GM23338 (cell line): ENCODE data around the gene TST. TPM values are rescaled to one million over a fixed set of nuclear protein-coding genes. Genes with fewer than 3 reads are reported as not detected.

Experiments
- ATAC-seq: fragments of 200-7000 bp; cut with Tn5 transposase; 3 replicates; pipeline ENCODE4 v1.9.1; 2020
- DNase-seq: peaks from one replicate; pipeline ENCODE4 v3.0.0-alpha.2; 2015; ENCODE audit warnings: low spot score
- H2AFZ ChIP-seq: fragments of 200-600 bp; sonication (generic); 2 replicates; pipeline ENCODE4 v1.8.0; 2016; ENCODE audit warnings: antibody characterized with exemption, mild to moderate bottlenecking, moderate library complexity
- H3F3A ChIP-seq: fragments of 200-600 bp; sonication (generic); replicated peaks from 2 replicates; pipeline ENCODE4 v1.8.0; 2017; ENCODE audit warnings: antibody characterized with exemption, mixed run types, low read depth
- H3K27ac ChIP-seq: fragments of 200-600 bp; sonication (generic); 2 replicates; pipeline ENCODE4 v1.6.1; 2016; ENCODE audit warnings: low read depth
- H3K27me3 ChIP-seq: fragments of 200-600 bp; sonication (generic); 2 replicates; pipeline ENCODE4 v1.8.0; 2016; ENCODE audit warnings: mild to moderate bottlenecking, mixed run types, moderate library complexity; ENCODE audit not compliant: insufficient read depth
- H3K36me3 ChIP-seq: fragments of 200-600 bp; sonication (generic); 2 replicates; pipeline ENCODE4 v1.8.0; 2016; ENCODE audit warnings: mild to moderate bottlenecking; ENCODE audit not compliant: insufficient read depth
- H3K4me1 ChIP-seq: fragments of 200-600 bp; sonication (generic); 2 replicates; pipeline ENCODE4 v1.8.0; 2016; ENCODE audit warnings: mild to moderate bottlenecking, moderate library complexity; ENCODE audit not compliant: insufficient read depth
- H3K4me2 ChIP-seq: fragments of 200-600 bp; sonication (generic); 2 replicates; pipeline ENCODE4 v1.7.1; 2017; ENCODE audit warnings: mixed run types
- H3K4me3 ChIP-seq: fragments of 200-600 bp; sonication (generic); 2 replicates; pipeline ENCODE4 v1.6.1; 2016; ENCODE audit warnings: mixed run types
- H3K79me2 ChIP-seq: fragments of 200-600 bp; sonication (generic); replicated peaks from 2 replicates; pipeline ENCODE4 v1.8.0; 2017; ENCODE audit warnings: mild to moderate bottlenecking; ENCODE audit not compliant: insufficient read depth
- H3K9me2 ChIP-seq: fragments of 200-600 bp; sonication (generic); 2 replicates; pipeline ENCODE4 v1.8.0; 2017; ENCODE audit not compliant: insufficient read depth
- H4K20me1 ChIP-seq: fragments of 200-600 bp; sonication (generic); replicated peaks from 2 replicates; pipeline ENCODE4 v1.8.0; 2017; ENCODE audit warnings: mild to moderate bottlenecking; ENCODE audit not compliant: insufficient read depth
- H3K27ac Mint-ChIP-seq: 2 replicates; pipeline ENCODE4 v1.8.0; 2020; ENCODE audit warnings: inconsistent platforms, mild to moderate bottlenecking, moderate library complexity, mixed read lengths
- H3K27me3 Mint-ChIP-seq: 3 replicates; pipeline ENCODE4 v1.8.0; 2022; ENCODE audit warnings: low read depth, mild to moderate bottlenecking, moderate library complexity, mixed read lengths, inconsistent platforms; ENCODE audit not compliant: insufficient read depth, poor library complexity
- H3K36me3 Mint-ChIP-seq: 3 replicates; pipeline ENCODE4 v1.8.0; 2021; ENCODE audit warnings: low read depth, mild to moderate bottlenecking, inconsistent platforms, moderate library complexity, mixed read lengths
- H3K4me1 Mint-ChIP-seq: 3 replicates; pipeline ENCODE4 v1.8.0; 2020; ENCODE audit warnings: mild to moderate bottlenecking, inconsistent platforms, mixed read lengths
- H3K4me3 Mint-ChIP-seq: 3 replicates; pipeline ENCODE4 v1.8.0; 2021; ENCODE audit warnings: moderate library complexity, mild to moderate bottlenecking, inconsistent platforms, mixed read lengths
- H3K9me3 Mint-ChIP-seq: 3 replicates; pipeline ENCODE4 v1.8.0; 2020; ENCODE audit warnings: moderate library complexity, mild to moderate bottlenecking, inconsistent platforms, mixed read lengths
- EZH2 ChIP-seq: fragments of 200-600 bp; sonication (generic); IDR thresholded peaks from one replicate; pipeline ENCODE4 v1.8.0; 2017; ENCODE audit warnings: antibody characterized with exemption, mild to moderate bottlenecking, low read depth; ENCODE audit not compliant: unreplicated experiment
- EZH2phosphoT487 ChIP-seq: fragments of 200-600 bp; sonication (generic); IDR thresholded peaks from one replicate; pipeline ENCODE4 v1.8.1; 2018; ENCODE audit warnings: antibody characterized with exemption; ENCODE audit not compliant: unreplicated experiment
- NANOG ChIP-seq: IDR thresholded peaks from 2 replicates; pipeline ENCODE4 v1.6.1; 2016; ENCODE audit warnings: antibody characterized with exemption, borderline replicate concordance
- POLR2AphosphoS5 ChIP-seq: IDR thresholded peaks from 2 replicates; pipeline ENCODE4 v1.6.1; 2016; ENCODE audit warnings: antibody characterized with exemption, low read depth
- STAT1 ChIP-seq: IDR thresholded peaks from one replicate; pipeline ENCODE4 v1.6.1; 2016; ENCODE audit warnings: antibody characterized with exemption; ENCODE audit not compliant: unreplicated experiment
- ZNF331 ChIP-seq: fragments of 250-450 bp; sonication (Bioruptor Pico); IDR thresholded peaks from 2 replicates; pipeline ENCODE4 v1.5.0; 2020; ENCODE audit warnings: low read depth, mild to moderate bottlenecking, moderate library complexity
- ZNF462 ChIP-seq: fragments of 250-450 bp; sonication (Bioruptor Pico); IDR thresholded peaks from 2 replicates; pipeline ENCODE4 v1.5.0; 2020; ENCODE audit warnings: mild to moderate bottlenecking, moderate library complexity
- polyA plus RNA-seq: library from polyadenylated mRNA; unstranded; fragments of >200 nt; fragmentation: Nextera tagmentation; extraction: Ambion mirVana; gene quantifications from 2 replicates; pipeline ENCODE4 v1.2.1, GENCODE V29; 2016
- total RNA-seq: library from RNA; depleted of rRNA; stranded (reverse); fragments of >200 nt; shearing (Covaris generic); gene quantifications from 2 replicates; pipeline ENCODE4 v1.2.3, GENCODE V29; 2014

TST gene
- total and polyA plus RNA-seq, 2 experiments from 2014 or later, result 14.6 to 32.7 TPM

GRCh38 chr22:37008365-37008764 is 10.9 kb downstream of the TST start (continued):
- no peak for TF ChIP-seq ZNF462 (CRISPR knock-in tag)

GRCh38 chr22:37007651-37008050 is 11.6 kb downstream of the TST start:
- peak; percentile 66 for ATAC-seq
- no peaks in the 10 kb centered on the region for H3K4me1 ChIP-seq
- TF ChIP-seq POLR2AphosphoS5, result no peak
- TF ChIP-seq ZNF331 (CRISPR knock-in tag), result no peak
- no peak for TF ChIP-seq STAT1
- TF ChIP-seq ZNF462 (CRISPR knock-in tag), result no peak
- TF ChIP-seq EZH2, result no peak
- no peak for TF ChIP-seq NANOG
- TF ChIP-seq EZH2phosphoT487, result no peak

More at GRCh38 chr22:37007651-37008050, 11.6 kb downstream of the TST start:
- no peak overlapping the region for H3K27ac ChIP-seq
- Mint-ChIP-seq H3K4me1 (no peaks in the 10 kb centered on the region), H3K27me3 (peaks cover 21% of the 10 kb centered on the region), H3K27ac (no peak overlapping the region), H3K4me3 (no peak overlapping the region), H3K36me3 (no peaks in the 10 kb centered on the region), H3K9me3 (no peaks in the 10 kb centered on the region; the same call in 2 of the 3 replicates)
- no peaks in the 10 kb centered on the region for H3K79me2 ChIP-seq
- no peak overlapping the region for H3K4me3 ChIP-seq
- H3F3A ChIP-seq, result no peaks in the 10 kb centered on the region
- peak; percentile 46 for DNase-seq
- H3K36me3 ChIP-seq, result no peaks in the 10 kb centered on the region
- H4K20me1 ChIP-seq, result no peaks in the 10 kb centered on the region
- H3K27me3 ChIP-seq, result no peaks in the 10 kb centered on the region
- no peak overlapping the region for H3K4me2 ChIP-seq
- no peaks in the 10 kb centered on the region for H3K9me2 ChIP-seq
- H2AFZ ChIP-seq, result no peak overlapping the region
